IMR-90 (cell line): ENCODE results near the gene SLFN12L.

Source experiments
- RFX5 ChIP-seq: IDR thresholded peaks from 2 replicates; pipeline ENCODE4 v1.8.0; 2012; ENCODE audit warnings: low read depth, mild to moderate bottlenecking, low read length, moderate library complexity
- TF ChIP-seq, protein P1 (sequence below): conservative IDR thresholded peaks from 2 replicates; pipeline ENCODE4 v1.5.1; 2012; ENCODE audit warnings: mild to moderate bottlenecking, low read depth, low read length, improper control_type of control experiment

DNA sequence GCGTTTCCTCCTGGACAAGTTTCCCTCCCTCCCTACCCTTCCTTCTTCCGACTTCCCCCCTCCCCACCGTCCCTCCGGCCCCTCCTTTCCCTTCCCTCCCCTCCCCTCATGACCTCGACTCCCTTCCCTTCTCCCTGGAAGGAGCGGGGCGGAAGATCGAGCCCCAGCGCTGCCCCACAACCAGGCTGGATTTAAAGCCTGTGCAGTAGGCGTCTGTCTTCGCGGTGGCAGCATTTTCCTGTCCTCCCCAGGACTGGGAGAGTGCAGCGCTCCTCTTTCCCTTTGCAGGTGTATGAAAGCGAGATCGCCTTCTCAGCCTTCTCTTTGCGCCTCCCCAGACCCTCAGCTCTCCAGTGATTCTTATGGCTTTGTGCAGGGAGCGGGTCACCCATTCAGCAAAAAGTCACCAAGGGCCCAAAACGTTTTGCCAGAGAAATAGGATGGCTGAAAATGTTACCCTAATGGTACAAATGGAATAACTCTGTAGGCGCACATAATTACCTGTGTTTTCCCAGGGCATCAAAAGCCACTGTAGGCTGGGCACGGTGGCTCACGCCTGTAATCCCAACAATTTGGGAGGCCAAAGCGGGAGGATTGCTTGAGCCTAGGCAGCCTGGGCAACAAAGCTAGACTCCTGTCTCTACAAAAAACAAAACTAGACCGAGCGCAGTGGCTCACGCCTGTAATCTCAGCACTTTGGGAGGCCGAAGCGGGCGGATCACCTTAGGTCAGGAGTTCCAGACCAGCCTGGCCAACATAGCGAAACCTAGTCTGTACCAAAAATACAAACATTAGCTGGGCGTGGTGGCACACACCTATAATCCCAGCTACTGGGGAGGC, 40.8 kb downstream of the SLFN12L start:
- TF ChIP-seq RFX5 = no peak
- TF ChIP-seq, protein P1, sequence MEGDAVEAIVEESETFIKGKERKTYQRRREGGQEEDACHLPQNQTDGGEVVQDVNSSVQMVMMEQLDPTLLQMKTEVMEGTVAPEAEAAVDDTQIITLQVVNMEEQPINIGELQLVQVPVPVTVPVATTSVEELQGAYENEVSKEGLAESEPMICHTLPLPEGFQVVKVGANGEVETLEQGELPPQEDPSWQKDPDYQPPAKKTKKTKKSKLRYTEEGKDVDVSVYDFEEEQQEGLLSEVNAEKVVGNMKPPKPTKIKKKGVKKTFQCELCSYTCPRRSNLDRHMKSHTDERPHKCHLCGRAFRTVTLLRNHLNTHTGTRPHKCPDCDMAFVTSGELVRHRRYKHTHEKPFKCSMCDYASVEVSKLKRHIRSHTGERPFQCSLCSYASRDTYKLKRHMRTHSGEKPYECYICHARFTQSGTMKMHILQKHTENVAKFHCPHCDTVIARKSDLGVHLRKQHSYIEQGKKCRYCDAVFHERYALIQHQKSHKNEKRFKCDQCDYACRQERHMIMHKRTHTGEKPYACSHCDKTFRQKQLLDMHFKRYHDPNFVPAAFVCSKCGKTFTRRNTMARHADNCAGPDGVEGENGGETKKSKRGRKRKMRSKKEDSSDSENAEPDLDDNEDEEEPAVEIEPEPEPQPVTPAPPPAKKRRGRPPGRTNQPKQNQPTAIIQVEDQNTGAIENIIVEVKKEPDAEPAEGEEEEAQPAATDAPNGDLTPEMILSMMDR = no peak
